HepG2 (cell line): ENCODE data around the gene TCEA3. TPM values are rescaled to one million over a fixed set of nuclear protein-coding genes. Genes with fewer than 3 reads are reported as not detected.

ENCODE experiments used
- ATAC-seq: fragments of 200-7000 bp; cut with Tn5 transposase; 3 replicates; pipeline ENCODE4 v1.9.1; 2020; ENCODE audit warnings: mild to moderate bottlenecking, moderate library complexity
- BruUV-seq: library from RNA; stranded (reverse); fragments of 400-500 nt; replicated peaks from 2 replicates; lab custom pipeline; 2021; lab: Mats Ljungman, UMichigan
- CTCF ChIA-PET: fragments of 300-600 bp; formaldehyde crosslinking; extraction: SDS; loops from one replicate; lab custom pipeline; 2021; ENCODE audit warnings: low total read pairs, inconsistent platforms, low intra/inter-chr PET ratio; lab: Yijun Ruan, JAX
- POLR2A ChIA-PET: fragments of 350-600 bp; sonication (Branson Sonifier 250); formaldehyde crosslinking; loops from one replicate; lab custom pipeline; 2020; ENCODE audit warnings: antibody characterized with exemption, inconsistent platforms; lab: Yijun Ruan, JAX
- DNase-seq: peaks from one replicate; pipeline ENCODE4 v3.0.0-alpha.2; 2015; ENCODE audit warnings: low spot score
- FAIRE-seq: peaks from 3 replicates; lab custom pipeline; 2011; peaks lifted over from hg19 to GRCh38; lab: Jason Lieb, UNC
- H2AFZ ChIP-seq: one replicate; pipeline ENCODE4 v1.6.1; 2011; ENCODE audit warnings: low read length, inconsistent platforms
- H3K27ac ChIP-seq: fragments of 300-600 bp; 3 replicates; pipeline ENCODE4 v1.8.0; 2011; ENCODE audit warnings: mixed run types, mild to moderate bottlenecking, mixed read lengths, low read length, inconsistent platforms; ENCODE audit not compliant: insufficient read depth; ENCODE audit errors: extremely low read length
- H3K27me3 ChIP-seq, 2 experiments: fragments of 200-600 bp in 1 of 2; 2 replicates in 1 of 2; 3 replicates in 1 of 2; pipeline versions ENCODE4 v1.6.0 to v1.8.0; 2011; ENCODE audit warnings: low read length in 2 of 2, mild to moderate bottlenecking in 2 of 2, moderate library complexity in 2 of 2, inconsistent platforms in 1 of 2; ENCODE audit not compliant: insufficient read depth in 2 of 2, control insufficient read depth in 1 of 2
- H3K36me3 ChIP-seq, 2 experiments: fragments of 200-600 bp in 1 of 2; replicated peaks in 1 of 2; 2 replicates in 1 of 2; 3 replicates in 1 of 2; pipeline versions ENCODE4 v1.5.1 to v1.8.0; 2011; ENCODE audit warnings: low read length in 2 of 2, inconsistent platforms in 1 of 2; ENCODE audit not compliant: insufficient read depth in 2 of 2, control insufficient read depth in 1 of 2
- H3K4me1 ChIP-seq: 2 replicates; pipeline ENCODE4 v1.5.1; 2012; ENCODE audit warnings: low read length, inconsistent platforms; ENCODE audit not compliant: insufficient read depth
- H3K4me2 ChIP-seq: 2 replicates; pipeline ENCODE4 v1.6.0; 2011; ENCODE audit warnings: low read depth, low read length, inconsistent platforms
- H3K4me3 ChIP-seq, 3 experiments: fragments of 200-600 bp in 1 of 3; sonication (generic), shearing (Covaris generic) in 1 of 3; replicated peaks in 1 of 3; 2 replicates each; pipeline ENCODE4 v1.5.1; 2011 to 2016; ENCODE audit warnings: low read length in 3 of 3, inconsistent platforms in 2 of 3, low read depth in 2 of 3, mild to moderate bottlenecking in 2 of 3, control low read depth in 1 of 3, mixed read lengths in 1 of 3; ENCODE audit not compliant: insufficient read depth in 1 of 3
- H3K79me2 ChIP-seq: one replicate; pipeline ENCODE4 v1.6.1; 2011; ENCODE audit warnings: low read length, inconsistent platforms; ENCODE audit not compliant: insufficient read depth
- H3K9ac ChIP-seq: 2 replicates; pipeline ENCODE4 v1.6.0; 2011; ENCODE audit warnings: mild to moderate bottlenecking, low read depth, low read length, inconsistent platforms; ENCODE audit not compliant: insufficient read depth
- H3K9me3 ChIP-seq: 2 replicates; pipeline ENCODE4 v1.5.1; 2012; ENCODE audit warnings: mild to moderate bottlenecking, low read length
- H4K20me1 ChIP-seq: 2 replicates; pipeline ENCODE4 v1.6.0; 2011; ENCODE audit warnings: inconsistent platforms, mild to moderate bottlenecking, low read length, moderate library complexity; ENCODE audit not compliant: insufficient read depth
- ATF5 ChIP-seq: sonication (generic); formaldehyde crosslinking; IDR thresholded peaks from 2 replicates; pipeline ENCODE4 v1.4.0; 2020; ENCODE audit warnings: mild to moderate bottlenecking, low read depth, missing genetic modification reagents
- HOXA5 ChIP-seq: sonication (generic); formaldehyde crosslinking; IDR thresholded peaks from 2 replicates; pipeline ENCODE4 v1.4.0; 2020; ENCODE audit warnings: missing genetic modification reagents
- HOXD1 ChIP-seq: sonication (generic); formaldehyde crosslinking; IDR thresholded peaks from 2 replicates; pipeline ENCODE4 v1.5.0; 2020; ENCODE audit warnings: missing genetic modification reagents
- IRX3 ChIP-seq: sonication (generic); formaldehyde crosslinking; IDR thresholded peaks from 2 replicates; pipeline ENCODE4 v1.8.1; 2023; ENCODE audit warnings: mild to moderate bottlenecking, low read depth, missing genetic modification reagents, borderline replicate concordance
- JUNB ChIP-seq: sonication (generic); formaldehyde crosslinking; IDR thresholded peaks from 2 replicates; pipeline ENCODE4 v1.8.0; 2022; ENCODE audit warnings: missing genetic modification reagents, mild to moderate bottlenecking, borderline replicate concordance
- MAX ChIP-seq: IDR thresholded peaks from 2 replicates; pipeline ENCODE4 v1.6.1; 2012; ENCODE audit warnings: inconsistent platforms
- MTF2 ChIP-seq: sonication (generic); formaldehyde crosslinking; IDR thresholded peaks from 2 replicates; pipeline ENCODE4 v1.5.0; 2020; ENCODE audit warnings: missing genetic modification reagents, borderline replicate concordance
- PHF20 ChIP-seq: sonication (generic); formaldehyde crosslinking; IDR thresholded peaks from 2 replicates; pipeline ENCODE4 v1.5.0; 2020; ENCODE audit warnings: mild to moderate bottlenecking, missing genetic modification reagents
- RAD21 ChIP-seq: fragments of 450-650 bp; formaldehyde crosslinking; IDR thresholded peaks from 2 replicates; pipeline ENCODE4 v1.5.0; 2020; ENCODE audit warnings: mild to moderate bottlenecking
- SIN3A ChIP-seq: IDR thresholded peaks from 2 replicates; pipeline ENCODE4 v1.6.1; 2011; ENCODE audit warnings: low read depth, mild to moderate bottlenecking, control low read depth, low read length, borderline replicate concordance
- SMC3 ChIP-seq: IDR thresholded peaks from 2 replicates; pipeline ENCODE4 v1.6.1; 2011; ENCODE audit warnings: low read length, improper control_type of control experiment
- TGIF2 ChIP-seq: IDR thresholded peaks from 2 replicates; pipeline ENCODE4 v1.6.1; 2016; ENCODE audit warnings: control low read depth, missing compliant biosample characterization
- THAP9 ChIP-seq: sonication (generic); formaldehyde crosslinking; IDR thresholded peaks from 2 replicates; pipeline ENCODE4; 2020; ENCODE audit warnings: missing genetic modification reagents, mild to moderate bottlenecking, borderline replicate concordance
- ZNF205 ChIP-seq: IDR thresholded peaks from 2 replicates; pipeline ENCODE4 v1.6.1; 2018; ENCODE audit warnings: missing biosample characterization, missing genetic modification reagents
- ZNF296 ChIP-seq: sonication (generic); formaldehyde crosslinking; conservative IDR thresholded peaks from 2 replicates; pipeline ENCODE4 v1.5.0; 2020; ENCODE audit warnings: mild to moderate bottlenecking, missing genetic modification reagents
- ZNF616 ChIP-seq: sonication (generic); formaldehyde crosslinking; IDR thresholded peaks from 2 replicates; pipeline ENCODE4 v1.5.0; 2020; ENCODE audit warnings: low read depth, mild to moderate bottlenecking, missing genetic modification reagents
- ZNF746 ChIP-seq: sonication (generic); formaldehyde crosslinking; IDR thresholded peaks from 2 replicates; pipeline ENCODE4 v1.8.0; 2022; ENCODE audit warnings: mild to moderate bottlenecking, missing genetic modification reagents
- ZNF768 ChIP-seq: sonication (generic); formaldehyde crosslinking; IDR thresholded peaks from 2 replicates; pipeline ENCODE4 v1.4.0; 2020; ENCODE audit warnings: missing genetic modification reagents
- ZNF784 ChIP-seq: sonication (generic); formaldehyde crosslinking; IDR thresholded peaks from 2 replicates; pipeline ENCODE4 v1.5.1; 2020; ENCODE audit warnings: missing genetic modification reagents, mild to moderate bottlenecking, borderline replicate concordance
- WGBS: methylation state at CpG from one replicate; pipeline ENCODE4 v1.1.6; 2017; ENCODE audit warnings: low lambda C conversion rate; 5-methylcytosine and 5-hydroxymethylcytosine counted together
- in situ Hi-C: cut with HindIII; loops from 2 replicates; pipeline ENCODE4 v1.10.0; 2017; ENCODE audit warnings: low pct_unique_long_range_greater_than_20kb; ENCODE audit not compliant: extremely low pct_ligation_motif_present
- intact Hi-C: fragments of 100-400 bp; cut with micrococcal nuclease; formaldehyde crosslinking; loops from one replicate; pipeline ENCODE4 v1.10.0; 2022; ENCODE audit not compliant: unreplicated experiment
- polyA plus RNA-seq, 8 experiments: library from polyadenylated mRNA; depleted of rRNA in 3 of 8; stranded (reverse) in 7 of 8; unstranded in 1 of 8; fragments of >200 nt; fragmentation: Illumina TruSeq in 4 of 8; extraction: Trizol in 4 of 8; gene quantifications; 2 replicates each; pipeline versions ENCODE4 v1.2.1 to v1.2.3, GENCODE V29; 2011 to 2016; ENCODE audit warnings: low read depth in 4 of 8, missing spikeins in 1 of 8, mixed read lengths in 1 of 8; ENCODE audit not compliant: insufficient read depth in 1 of 8
- total RNA-seq, 5 experiments: library from RNA; depleted of rRNA; stranded (reverse); fragments of >200 nt; fragmentation: Illumina TruSeq; extraction: Trizol; gene quantifications; 2 replicates each; pipeline ENCODE4 v1.2.3, GENCODE V29; 2016; ENCODE audit warnings: low read depth in 1 of 5

The TCEA3 gene
- total and polyA plus RNA-seq, 2 of the 13 experiments (the other 11 are each of a cell fraction or from before 2014, with no cell fraction given): 55.5 to 84.6 TPM

- DNase-seq (peak; percentile 25), ATAC-seq (peak; percentile 45), FAIRE-seq (no peak)
- Histone ChIP-seq H3K4me1 (peaks cover 40% of the 10 kb centered on the region), H2AFZ (no peak overlapping the region), H3K9ac (peak overlapping the region; percentile 95), H3K9me3 (no peaks in the 10 kb centered on the region), H4K20me1 (peaks cover 51% of the 10 kb centered on the region), H3K79me2 (peaks cover 54% of the 10 kb centered on the region), H3K27me3 (no peaks in the 10 kb centered on the region; a peak in 2 of 5 replicates), H3K4me3 (peak overlapping the region; percentile 81 to 83 (median 83)), H3K27ac (peak overlapping the region; percentile 94), H3K4me2 (peak overlapping the region; percentile 86), H3K36me3 (no peaks in the 10 kb centered on the region)
- TSS peak; percentile 50 for BruUV-seq
- intact Hi-C loops (loop anchor here (2.0 kb wide), 1 partner anchor 25 kb away; the partner anchor contains the start of gene ZNF436), in situ Hi-C loops (loop anchor here (10.0 kb wide), 1 partner anchor 191 kb away; the partner anchor contains the start of gene E2F2)
- ChIA-PET CTCF (no interaction called here), POLR2A (interaction anchor here (0.8 to 3.6 kb wide), 15 partner anchors 10 to 141 kb away, joined by 3 to 130 read pairs (median 5); partner anchors contain the start of genes ASAP3, TCEA3 and ZNF436)
- WGBS: under 1% methylated on average over 36 of the region's 66 CpGs
- TF ChIP-seq TGIF2 (CRISPR knock-in tag) (0 out of 2 replicates have a peak, but pooled peaks have one; percentile 40), RAD21 (CRISPR knock-in tag) (peak; percentile 23; the same call in 1 of the 2 replicates), ZNF616 (CRISPR knock-in tag) (no peak), THAP9 (CRISPR knock-in tag) (no peak), ATF5 (CRISPR knock-in tag) (no peak), ZNF768 (peak; percentile 29; the same call in 1 of the 2 replicates), HOXD1 (CRISPR knock-in tag) (no peak), HOXA5 (CRISPR knock-in tag) (0 out of 2 replicates have a peak, but pooled peaks have one; percentile 12), PHF20 (CRISPR knock-in tag) (peak; percentile 9; the same call in 1 of the 2 replicates), ZNF205 (CRISPR knock-in tag) (peak; percentile 35; the same call in 1 of the 2 replicates), ZNF296 (CRISPR knock-in tag) (0 out of 2 replicates have a peak, but pooled peaks have one; percentile 15), SMC3 (no peak), IRX3 (CRISPR knock-in tag) (0 out of 2 replicates have a peak, but pooled peaks have one; percentile 14), ZNF746 (peak; percentile 41; the same call in 1 of the 2 replicates), MAX (peak; percentile 58), MTF2 (peak; percentile 14; the same call in 1 of the 2 replicates), SIN3A (peak; percentile 22; the same call in 1 of the 2 replicates), JUNB (no peak), ZNF784 (CRISPR knock-in tag) (peak; percentile 43; the same call in 1 of the 2 replicates)
Observed at GRCh38 chr1:23343221-23344110, 81.1 kb downstream of the TCEA3 start.
